GM21423 (cell line): ENCODE measurements around the gene FGF12.

Source experiments
- ATAC-seq: cut with Tn5 transposase; IDR thresholded peaks from one replicate; pipeline ENCODE4 v1.9.1; 2021; ENCODE audit warnings: mild to moderate bottlenecking, moderate library complexity; ENCODE audit not compliant: unreplicated experiment

The FGF12 gene

DNA sequence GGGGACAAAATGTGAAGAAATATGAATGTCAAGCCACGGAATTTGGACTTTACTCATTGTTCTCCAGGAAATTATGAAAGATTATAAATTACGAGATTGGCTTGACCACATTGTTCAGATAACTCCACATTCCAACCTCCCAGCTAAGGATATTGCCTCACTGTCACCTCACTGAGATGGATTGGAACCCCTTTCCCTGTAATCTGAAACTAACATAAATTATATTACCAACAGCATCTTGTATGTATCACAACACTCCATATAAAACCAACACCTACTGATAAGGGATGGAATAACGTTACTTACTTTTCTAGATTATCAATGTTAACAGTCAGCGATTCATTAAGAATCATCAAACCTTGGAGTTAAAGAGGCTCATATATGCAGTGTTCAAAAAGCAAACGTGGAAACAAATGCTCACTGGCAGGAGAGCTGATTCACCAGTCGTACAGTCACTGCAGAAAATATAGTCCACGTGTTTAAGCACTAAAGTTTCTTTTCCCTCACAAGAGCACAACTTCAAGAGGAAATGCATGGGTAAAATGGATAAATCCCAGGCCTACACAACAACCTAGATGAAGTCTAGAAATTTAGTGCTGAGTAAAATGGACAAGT, 451.5 kb downstream of the FGF12 start:
- ATAC-seq = no peak

DNA sequence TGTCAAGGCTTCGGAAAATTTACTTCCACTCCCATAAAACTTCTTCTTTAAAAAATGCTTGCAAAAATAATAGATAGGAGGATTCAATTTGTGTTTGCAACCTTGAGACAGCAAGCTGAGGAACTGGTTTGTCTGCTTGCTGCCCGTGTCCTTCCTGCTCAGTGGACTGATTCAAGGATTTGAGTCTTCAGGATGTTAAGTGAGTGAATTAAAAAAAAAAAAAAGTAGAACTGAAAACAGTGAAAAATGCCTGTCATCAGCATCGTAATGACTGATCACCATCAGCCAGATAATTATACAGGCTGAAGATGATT, 453.7 kb downstream of the FGF12 start:
- ATAC-seq = no peak

- no peak for ATAC-seq
Observed at GRCh38 chr3:192273001-192273696, 454.2 kb downstream of the FGF12 start.

GRCh38 chr3:192262001-192262400, 465.3 kb downstream of the FGF12 start:
- no peak for ATAC-seq

DNA sequence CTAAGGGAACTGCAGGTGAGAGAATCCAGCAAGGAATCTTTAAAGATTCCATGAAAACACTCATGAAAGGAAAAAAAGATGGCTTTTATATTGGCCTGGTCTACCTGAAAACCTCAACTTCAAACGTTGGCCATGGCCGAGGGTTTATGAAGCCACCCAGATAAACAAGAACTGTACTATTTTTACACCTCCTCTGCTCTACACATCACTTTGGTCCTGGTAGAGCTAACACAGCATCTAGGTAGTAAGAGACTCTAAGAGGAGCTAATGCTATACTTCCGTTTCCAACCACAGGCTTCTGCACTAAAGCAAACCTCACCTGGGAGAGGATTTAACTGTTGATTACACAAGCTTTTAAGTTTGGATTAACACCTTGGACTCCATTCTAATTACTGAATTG, 466.2 kb downstream of the FGF12 start:
- no peak for ATAC-seq

DNA sequence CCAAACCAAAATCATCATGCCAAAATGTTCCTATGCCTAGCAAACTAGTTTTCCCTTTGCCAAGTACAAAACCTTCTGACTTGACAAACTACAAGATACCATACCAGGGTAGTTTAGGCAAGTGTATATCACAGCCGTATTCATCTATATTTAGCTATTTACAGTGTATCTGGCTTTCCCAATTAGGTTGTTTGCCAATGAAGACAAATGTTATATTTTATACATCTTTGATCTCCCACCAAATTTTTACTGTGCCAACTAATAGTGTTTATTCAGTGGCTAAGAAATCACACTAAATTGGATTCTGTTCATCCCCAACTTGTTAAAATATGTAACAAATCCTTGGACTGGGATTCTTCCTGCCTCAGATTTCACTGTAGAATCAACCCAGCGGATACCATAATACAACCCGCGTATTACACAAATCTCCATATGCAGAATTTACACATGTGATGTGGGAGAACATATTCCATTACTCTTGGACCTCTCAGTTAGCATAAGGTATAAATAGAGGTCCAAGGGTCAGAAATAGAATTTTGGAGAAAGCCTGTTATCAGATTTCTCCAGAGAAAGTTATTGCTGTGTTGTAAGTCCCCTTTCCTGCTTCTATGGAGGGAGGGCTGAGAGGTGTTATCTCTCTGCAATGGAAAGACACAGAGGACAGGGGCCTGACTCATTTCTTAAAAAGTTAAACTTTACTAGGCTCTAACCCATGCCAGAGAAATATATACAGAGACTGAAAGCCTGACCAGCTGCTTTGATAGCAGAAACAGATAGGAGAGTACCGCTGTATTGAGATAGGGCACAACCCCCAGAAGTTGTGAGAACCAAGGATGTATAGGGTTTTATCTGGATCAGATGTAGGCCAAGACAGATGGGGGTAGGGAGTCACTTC, 467.0 kb downstream of the FGF12 start:
- ATAC-seq = no peak

DNA sequence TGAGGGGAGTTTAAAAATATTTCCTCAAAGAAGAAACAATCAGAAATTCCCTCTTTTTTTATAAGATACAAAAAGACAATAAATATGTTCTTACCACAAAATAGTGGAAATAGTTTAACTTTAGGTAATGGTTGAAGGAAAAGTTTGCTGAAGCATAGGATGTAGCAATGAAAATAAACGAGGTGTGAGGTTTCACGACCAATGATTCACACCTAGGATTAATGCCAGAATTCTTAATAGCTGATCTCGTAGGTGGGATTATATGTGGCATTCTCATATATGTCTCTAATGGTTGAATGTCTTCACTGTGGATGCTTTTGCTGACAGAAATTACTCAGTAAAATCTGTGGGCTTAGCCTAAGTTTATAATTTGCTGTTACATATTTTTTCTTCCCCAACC, 467.7 kb downstream of the FGF12 start:
- no peak for ATAC-seq

DNA sequence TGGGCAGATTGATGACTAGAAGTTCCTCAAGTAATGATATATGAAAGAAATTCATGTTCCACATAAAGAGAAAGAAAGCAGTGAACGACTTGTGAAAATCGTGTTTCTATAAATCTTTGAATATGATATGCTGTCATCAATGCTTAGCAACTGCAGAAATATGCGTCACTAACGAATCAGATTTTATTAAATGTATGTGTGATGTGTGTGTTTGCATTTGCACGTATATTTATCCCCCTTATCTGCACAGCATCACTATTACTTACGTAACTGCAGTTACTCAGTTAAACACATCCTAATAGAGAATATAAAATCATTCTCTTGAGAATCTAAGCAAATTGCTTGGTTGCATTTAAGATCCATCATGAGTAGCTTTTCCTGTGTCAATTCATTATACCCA, 468.6 kb downstream of the FGF12 start:
- no peak for ATAC-seq

DNA sequence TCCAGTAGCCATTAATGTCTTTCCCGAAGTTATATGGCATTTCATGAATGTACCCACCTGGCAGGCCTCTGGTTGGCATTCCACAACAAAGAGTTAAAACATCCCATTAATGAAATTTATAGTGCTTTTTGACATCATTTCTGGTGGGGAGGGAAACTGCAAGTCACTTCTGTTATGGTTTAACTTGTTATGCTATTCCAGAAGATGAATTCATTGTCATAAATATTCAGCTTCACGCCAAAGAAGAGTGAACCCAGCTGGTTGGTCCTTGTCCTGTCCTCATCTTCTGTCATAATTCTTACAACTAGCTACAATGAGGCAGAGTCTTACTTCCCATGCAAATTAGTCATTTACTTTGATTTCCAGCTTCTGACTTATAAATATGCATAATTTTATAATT, 471.5 kb downstream of the FGF12 start:
- ATAC-seq = no peak

GRCh38 chr3:192253138-192253887, 474.0 kb downstream of the FGF12 start:
- ATAC-seq = no peak

GRCh38 chr3:192249516-192249915, 477.8 kb downstream of the FGF12 start:
- ATAC-seq = no peak

GRCh38 chr3:192246847-192247559, 480.3 kb downstream of the FGF12 start:
- no peak for ATAC-seq

- ATAC-seq = no peak
Observed at GRCh38 chr3:192244591-192244990, 482.8 kb downstream of the FGF12 start.

- no peak for ATAC-seq
Observed at GRCh38 chr3:192239956-192240355, 487.4 kb downstream of the FGF12 start.

GRCh38 chr3:192237992-192238608, 489.2 kb downstream of the FGF12 start:
- ATAC-seq = no peak

DNA sequence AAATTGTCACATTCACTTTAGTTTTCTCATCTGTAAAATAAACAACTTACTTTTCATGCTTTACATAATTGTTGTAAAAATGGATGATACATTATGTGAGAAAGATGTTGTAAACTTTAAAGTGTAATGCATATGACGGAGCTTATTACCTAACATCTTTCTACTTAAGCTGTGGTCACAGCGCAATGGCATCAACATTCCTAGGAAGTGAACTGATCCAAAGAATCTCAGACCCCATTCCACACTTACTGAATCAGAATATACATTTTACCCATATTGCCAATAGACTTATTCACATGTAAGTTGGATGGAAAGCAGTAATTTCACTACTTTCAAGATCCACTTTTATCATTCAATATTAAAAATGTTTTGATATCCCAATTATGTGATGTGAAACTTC, 497.5 kb downstream of the FGF12 start:
- ATAC-seq = no peak

- ATAC-seq = no peak
Observed at GRCh38 chr3:192224634-192225155, 502.6 kb downstream of the FGF12 start.

- no peak for ATAC-seq
Observed at GRCh38 chr3:192223815-192224214, 503.5 kb downstream of the FGF12 start.

DNA sequence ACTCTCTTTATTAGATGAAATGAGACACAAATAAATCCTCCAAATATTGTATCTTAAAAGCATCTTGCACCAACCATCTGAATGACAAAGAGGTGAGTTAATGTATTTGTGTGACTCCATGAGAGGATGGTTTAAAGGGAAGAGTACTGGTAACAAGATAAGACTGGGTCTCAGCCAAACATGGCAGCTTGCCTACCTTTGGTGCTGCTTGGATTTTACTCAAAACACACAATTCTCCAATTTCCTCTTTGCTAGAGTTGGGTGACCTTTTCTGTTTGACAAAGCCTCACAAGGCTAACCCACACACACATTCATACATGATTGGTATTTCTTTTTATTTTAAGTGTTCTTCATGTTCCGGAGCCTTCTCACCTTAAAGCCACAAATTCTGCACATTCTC, 506.4 kb downstream of the FGF12 start:
- ATAC-seq = no peak

DNA sequence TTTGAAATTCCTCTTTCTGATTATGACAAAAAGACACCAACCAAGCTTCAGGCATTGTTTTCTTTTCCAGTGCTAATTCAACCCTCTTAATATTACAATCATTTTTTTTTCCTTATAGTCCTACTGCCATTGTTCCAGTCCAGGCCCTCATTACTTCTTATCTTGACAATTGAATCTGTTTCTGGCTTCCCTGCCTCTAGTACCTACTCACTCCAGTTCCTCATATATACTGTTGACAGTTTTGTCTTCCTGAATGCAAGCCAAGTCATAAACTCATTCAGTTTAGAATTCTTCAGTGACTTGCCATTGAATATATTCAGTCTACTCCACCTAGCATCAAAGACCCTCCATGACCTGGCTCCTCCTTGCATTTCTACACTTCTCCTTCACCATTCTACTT, 507.4 kb downstream of the FGF12 start:
- no peak for ATAC-seq
